Progenitor cell of endocrine pancreas (in vitro differentiated cells): ENCODE measurements around the gene GDE1. TPM values are rescaled to one million over a fixed set of nuclear protein-coding genes. Genes with fewer than 3 reads are reported as not detected.

Experiments used
- DNase-seq: peaks from one replicate; pipeline ENCODE4 v3.0.0; 2021; ENCODE audit warnings: low spot score; ENCODE audit not compliant: unreplicated experiment
- H3K27ac Mint-ChIP-seq: 2 replicates; pipeline ENCODE4 v1.8.0; 2021; ENCODE audit warnings: mild to moderate bottlenecking, moderate library complexity, mixed read lengths
- H3K27me3 Mint-ChIP-seq: 2 replicates; pipeline ENCODE4 v1.8.0; 2021; ENCODE audit warnings: mixed read lengths
- H3K36me3 Mint-ChIP-seq: 2 replicates; pipeline ENCODE4 v1.8.0; 2022; ENCODE audit warnings: mixed read lengths; ENCODE audit not compliant: insufficient read depth
- H3K4me1 Mint-ChIP-seq: 2 replicates; pipeline ENCODE4 v1.8.0; 2021; ENCODE audit warnings: low read depth, mixed read lengths
- H3K4me3 Mint-ChIP-seq: 2 replicates; pipeline ENCODE4 v1.8.0; 2021; ENCODE audit warnings: low read depth, mild to moderate bottlenecking, moderate library complexity, mixed read lengths
- H3K9me3 Mint-ChIP-seq: 2 replicates; pipeline ENCODE4 v1.8.0; 2021; ENCODE audit warnings: low read depth, mixed read lengths
- CTCF ChIP-seq: fragments of 200-600 bp; sonication (generic); IDR thresholded peaks from one replicate; pipeline ENCODE4 v1.5.0; 2021; ENCODE audit warnings: antibody characterized with exemption, mild to moderate bottlenecking; ENCODE audit not compliant: unreplicated experiment
- total RNA-seq: library from RNA; stranded (reverse); gene quantifications from 2 replicates; pipeline ENCODE4 v1.2.1, GENCODE V29; 2021

The GDE1 gene
- total RNA-seq, 1 donor from 2014 or later = 116 TPM

- Mint-ChIP-seq H3K36me3 (peaks cover 38% of the 10 kb centered on the region), H3K9me3 (no peaks in the 10 kb centered on the region), H3K4me3 (no peak overlapping the region), H3K27me3 (no peaks in the 10 kb centered on the region), H3K4me1 (peaks cover 6% of the 10 kb centered on the region), H3K27ac (peak overlapping the region; percentile 35)
- no peak for TF ChIP-seq CTCF
- no peak for DNase-seq
Observed at GRCh38 chr16:19505600-19506303, 16.1 kb downstream of the GDE1 start.

GRCh38 chr16:19503461-19504075 lies 18.3 kb downstream of the GDE1 start:
- Mint-ChIP-seq H3K9me3 (no peaks in the 10 kb centered on the region), H3K27me3 (no peaks in the 10 kb centered on the region), H3K36me3 (peaks cover 43% of the 10 kb centered on the region), H3K27ac (no peak overlapping the region), H3K4me1 (peaks cover 6% of the 10 kb centered on the region), H3K4me3 (no peak overlapping the region)
- TF ChIP-seq CTCF = no peak
- DNase-seq = no peak

DNA sequence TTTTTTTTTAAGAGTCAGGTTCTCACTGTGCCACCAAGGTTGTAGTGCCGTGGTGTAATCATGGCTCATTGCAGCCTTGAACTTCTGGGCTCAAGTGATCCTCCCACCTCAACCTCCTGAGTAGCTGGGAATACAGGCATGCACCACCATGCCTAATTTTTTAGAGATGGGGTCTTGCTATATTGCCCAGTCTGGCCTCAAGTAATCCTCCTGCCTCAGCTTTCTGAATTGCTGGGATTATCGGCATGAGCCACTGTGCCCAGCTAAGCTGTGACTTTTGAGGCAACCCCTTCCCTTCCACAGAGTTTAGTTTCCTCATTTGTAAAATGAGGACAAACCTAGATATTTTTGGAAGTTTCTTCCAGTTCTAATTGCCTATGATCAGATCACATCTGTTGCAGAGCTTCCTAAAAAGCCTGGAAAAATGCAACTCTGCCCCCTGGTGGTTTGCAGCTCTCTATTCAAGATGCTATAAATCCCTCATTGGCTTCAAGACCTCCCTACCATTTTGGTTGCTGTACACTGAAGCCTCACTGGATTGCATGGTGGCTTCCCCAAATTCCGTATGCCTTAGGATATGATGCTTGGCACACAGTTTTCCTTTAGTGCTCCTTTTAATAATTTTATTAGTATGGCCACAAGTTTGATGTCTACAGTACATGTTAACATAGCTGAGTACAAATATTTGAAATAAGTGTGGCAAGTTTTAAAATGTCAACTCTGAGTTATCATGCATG lies 19.3 kb downstream of the GDE1 start:
- peak; percentile 68 for DNase-seq
- Mint-ChIP-seq H3K27me3 (no peaks in the 10 kb centered on the region), H3K4me3 (no peak overlapping the region), H3K27ac (no peak overlapping the region), H3K4me1 (peaks cover 6% of the 10 kb centered on the region), H3K9me3 (no peaks in the 10 kb centered on the region), H3K36me3 (peaks cover 44% of the 10 kb centered on the region)
- peak; percentile 83 for TF ChIP-seq CTCF

- H3K27me3 Mint-ChIP-seq = no peaks in the 10 kb centered on the region
- H3K36me3 Mint-ChIP-seq = peaks cover 29% of the 10 kb centered on the region
- TF ChIP-seq CTCF = no peak
- H3K27ac Mint-ChIP-seq = no peak overlapping the region
- H3K4me3 Mint-ChIP-seq = no peak overlapping the region
- no peak for DNase-seq
- no peaks in the 10 kb centered on the region for H3K9me3 Mint-ChIP-seq
- H3K4me1 Mint-ChIP-seq = no peaks in the 10 kb centered on the region
Observed at GRCh38 chr16:19499481-19499880, 22.4 kb downstream of the GDE1 start.

GRCh38 chr16:19499006-19499405 lies 22.9 kb downstream of the GDE1 start:
- no peak for DNase-seq
- H3K27ac Mint-ChIP-seq = no peak overlapping the region
- H3K4me3 Mint-ChIP-seq = no peak overlapping the region
- no peak for TF ChIP-seq CTCF
- H3K27me3 Mint-ChIP-seq = no peaks in the 10 kb centered on the region
- H3K4me1 Mint-ChIP-seq = no peaks in the 10 kb centered on the region
- no peaks in the 10 kb centered on the region for H3K9me3 Mint-ChIP-seq
- H3K36me3 Mint-ChIP-seq = peaks cover 28% of the 10 kb centered on the region
